Measurements from ENCODE around the gene ACR.
"Not testable (repeated sequence)": the region's sequence is repeated elsewhere in the genome, so short reads cannot be mapped to it uniquely, and the experiment has no call there.

The ACR gene

GRCh38 chr22:50780244-50780643 is 42.2 kb downstream of the ACR start:
- not testable (repeated sequence) for DNase-seq (ENCODE audit: low spot score)

- not testable (repeated sequence) for DNase-seq (ENCODE audit: low spot score)
Measured at GRCh38 chr22:50782253-50782652, 44.2 kb downstream of the ACR start.

- peak; percentile 76 for DNase-seq (ENCODE audit: low spot score)
Measured at GRCh38 chr22:50783033-50783879, 45.3 kb downstream of the ACR start, which contains the start of gene RABL2B. Gene RABL2B (minus strand): TSS chr22:50783636. CDS start chr22:50782294, 1,342 bp downstream.

- not testable (repeated sequence) for DNase-seq (ENCODE audit: low spot score)
Measured at GRCh38 chr22:50783880-50784276, 45.9 kb downstream of the ACR start.

- not testable (repeated sequence) for DNase-seq (ENCODE audit: low spot score)
Measured at GRCh38 chr22:50785289-50785688, 47.3 kb downstream of the ACR start.

- not testable (repeated sequence) for DNase-seq (ENCODE audit: low spot score)
Measured at GRCh38 chr22:50786936-50787335, 48.9 kb downstream of the ACR start.
